Uterus (tissue), 4 donors: ENCODE measurements around the gene UBE2N. TPM values are rescaled to one million over a fixed set of nuclear protein-coding genes. Genes with fewer than 3 reads are reported as not detected.

ENCODE experiments used
- DNase-seq, 2 donors: peaks; one replicate each; pipeline ENCODE4 v3.0.0-alpha.2; 2019 to 2020
- H3K27ac ChIP-seq, 2 donors: fragments of 200-600 bp; sonication (generic); 1 replicate in 1 of 2; 2 replicates in 1 of 2; pipeline ENCODE4 v1.5.1; 2016 to 2018
- H3K27me3 ChIP-seq, 2 donors: fragments of 200-600 bp; sonication (generic); one replicate each; pipeline ENCODE4 v1.5.1; 2018 to 2019; ENCODE audit warnings: control low read depth in 1 of 2
- H3K36me3 ChIP-seq, 2 donors: fragments of 200-600 bp; sonication (generic); one replicate each; pipeline ENCODE4 v1.5.1; 2019; ENCODE audit warnings: control low read depth in 1 of 2
- H3K4me1 ChIP-seq, 2 donors: fragments of 200-600 bp; sonication (generic); one replicate each; pipeline ENCODE4 v1.5.1; 2018 to 2019; ENCODE audit warnings: control low read depth in 1 of 2
- H3K4me3 ChIP-seq, 2 donors: fragments of 200-600 bp; sonication (generic); 1 replicate in 1 of 2; 2 replicates in 1 of 2; pipeline ENCODE4 v1.5.1; 2018 to 2019; ENCODE audit warnings: mild to moderate bottlenecking in 1 of 2
- H3K9me3 ChIP-seq, 2 donors: fragments of 200-600 bp; sonication (generic); one replicate each; pipeline ENCODE4 v1.5.1; 2019; ENCODE audit warnings: control low read depth in 1 of 2
- CTCF ChIP-seq, 4 experiments: fragments of 200-600 bp in 2 of 4; fragments of 450-650 bp in 2 of 4; sonication (generic) in 2 of 4; IDR thresholded peaks; one replicate each; pipeline ENCODE4 v1.5.1; 2016 to 2019; ENCODE audit warnings: antibody characterized with exemption in 4 of 4, mild to moderate bottlenecking in 2 of 4, moderate library complexity in 1 of 4
- POLR2A ChIP-seq, 2 donors: fragments of 450-650 bp; IDR thresholded peaks; one replicate each; pipeline ENCODE4 v1.6.1; 2016; ENCODE audit warnings: antibody characterized with exemption in 2 of 2, mild to moderate bottlenecking in 1 of 2, moderate library complexity in 1 of 2
- intact Hi-C: fragments of 100-400 bp; cut with DNase I; formaldehyde crosslinking; loops from one replicate; pipeline ENCODE4 v1.15.1; 2023; ENCODE audit warnings: low total_unique reads
- total RNA-seq, 4 donors: library from RNA; depleted of rRNA in 3 of 4; stranded (reverse); fragments of >200 nt in 3 of 4; gene quantifications; one replicate each; pipeline versions ENCODE4 v1.1.0 to v1.2.4, GENCODE V29; 2014 to 2023
- donor health status: DM: yes; HTN: yes; CAD: no.

The UBE2N gene
- total RNA-seq, 4 donors from 2014 or later: 22.4 to 102 (median 31.4) TPM

GRCh38 chr12:93465841-93466240 lies 24.1 kb upstream of the UBE2N start:
- Histone ChIP-seq H3K27me3 (no peaks in the 10 kb centered on the region), H3K9me3 (no peaks in the 10 kb centered on the region), H3K4me1 (peaks cover 4 to 8% of the 10 kb centered on the region in 2 donors), H3K36me3 (no peaks in the 10 kb centered on the region), H3K27ac (no peak overlapping the region), H3K4me3 (no peak overlapping the region)
- no peak for TF ChIP-seq POLR2A (IDR thresholded peaks at IDR 0.05)
- TF ChIP-seq CTCF (IDR thresholded peaks at IDR 0.05): no peak
- intact Hi-C loops: no loop called here
- no peak for DNase-seq

GRCh38 chr12:93461503-93461902 lies 19.8 kb upstream of the UBE2N start:
- H3K27ac ChIP-seq: no peak overlapping the region
- no peak for TF ChIP-seq POLR2A (IDR thresholded peaks at IDR 0.05)
- TF ChIP-seq CTCF (IDR thresholded peaks at IDR 0.05): no peak
- intact Hi-C loops: no loop called here
- no peaks in the 10 kb centered on the region for H3K36me3 ChIP-seq
- no peaks in the 10 kb centered on the region for H3K27me3 ChIP-seq
- H3K9me3 ChIP-seq: no peaks in the 10 kb centered on the region
- no peaks in the 10 kb centered on the region for H3K4me1 ChIP-seq
- no peak overlapping the region for H3K4me3 ChIP-seq
- DNase-seq: no peak

- TF ChIP-seq CTCF (IDR thresholded peaks at IDR 0.05) (no peak), POLR2A (IDR thresholded peaks at IDR 0.05) (no peak)
- intact Hi-C loops: no loop called here
- DNase-seq: no peak
Measured at GRCh38 chr12:93460902-93461301, 19.2 kb upstream of the UBE2N start.

GRCh38 chr12:93460003-93460402 lies 18.3 kb upstream of the UBE2N start:
- no peaks in the 10 kb centered on the region for H3K27me3 ChIP-seq
- DNase-seq: no peak

More at GRCh38 chr12:93460902-93461301, 19.2 kb upstream of the UBE2N start:
- H3K27ac ChIP-seq: no peak overlapping the region
- H3K9me3 ChIP-seq: no peaks in the 10 kb centered on the region
- H3K4me3 ChIP-seq: no peak overlapping the region
- H3K36me3 ChIP-seq: no peaks in the 10 kb centered on the region
- no peaks in the 10 kb centered on the region for H3K4me1 ChIP-seq
- no peaks in the 10 kb centered on the region for H3K27me3 ChIP-seq

GRCh38 chr12:93459097-93459496 lies 17.4 kb upstream of the UBE2N start:
- TF ChIP-seq CTCF (IDR thresholded peaks at IDR 0.05) (no peak), POLR2A (IDR thresholded peaks at IDR 0.05) (no peak)
- DNase-seq: no peak
- Histone ChIP-seq H3K9me3 (no peaks in the 10 kb centered on the region), H3K27ac (no peak overlapping the region), H3K4me1 (no peaks in the 10 kb centered on the region), H3K4me3 (no peak overlapping the region), H3K27me3 (no peaks in the 10 kb centered on the region), H3K36me3 (no peaks in the 10 kb centered on the region)
- intact Hi-C loops: no loop called here

More at GRCh38 chr12:93460003-93460402, 18.3 kb upstream of the UBE2N start:
- Histone ChIP-seq H3K9me3 (no peaks in the 10 kb centered on the region), H3K27ac (no peak overlapping the region), H3K36me3 (no peaks in the 10 kb centered on the region), H3K4me3 (no peak overlapping the region), H3K4me1 (no peaks in the 10 kb centered on the region)
- TF ChIP-seq POLR2A (IDR thresholded peaks at IDR 0.05) (no peak), CTCF (IDR thresholded peaks at IDR 0.05) (no peak)
- intact Hi-C loops: no loop called here
